WERI-Rb-1 (cell line): ENCODE measurements around the gene NARS2.
"Not testable (repeated sequence)": the region's sequence is repeated elsewhere in the genome, so short reads cannot be mapped to it uniquely, and the experiment has no call there.

Source experiments
- DNase-seq: peaks from one replicate; pipeline ENCODE4 v3.0.0-alpha.2; 2020
- H3K27ac ChIP-seq: fragments of 250-450 bp; sonication (Bioruptor Pico); 2 replicates; pipeline ENCODE4 v1.5.1; 2020; ENCODE audit warnings: mild to moderate bottlenecking, moderate library complexity
- H3K27me3 ChIP-seq: fragments of 250-450 bp; sonication (Bioruptor Pico); 2 replicates; pipeline ENCODE4 v1.5.1; 2021; ENCODE audit warnings: mild to moderate bottlenecking, low read depth, moderate library complexity; ENCODE audit not compliant: insufficient read depth, severe bottlenecking
- H3K36me3 ChIP-seq: fragments of 250-450 bp; sonication (Bioruptor Pico); 2 replicates; pipeline ENCODE4 v1.5.1; 2020; ENCODE audit warnings: mild to moderate bottlenecking, moderate library complexity
- H3K4me3 ChIP-seq: 2 replicates; pipeline ENCODE4 v1.5.1; 2011; ENCODE audit warnings: low read depth, mild to moderate bottlenecking, control low read depth, low read length
- H3K9me3 ChIP-seq: fragments of 250-450 bp; sonication (Bioruptor Pico); 2 replicates; pipeline ENCODE4 v1.5.1; 2021; ENCODE audit warnings: mild to moderate bottlenecking, moderate library complexity; ENCODE audit not compliant: severe bottlenecking
- CTCF ChIP-seq: IDR thresholded peaks from 2 replicates; pipeline ENCODE4 v1.5.1; 2011; ENCODE audit warnings: low read depth, mild to moderate bottlenecking, control low read depth, inconsistent platforms, low read length

Gene NARS2

DNA sequence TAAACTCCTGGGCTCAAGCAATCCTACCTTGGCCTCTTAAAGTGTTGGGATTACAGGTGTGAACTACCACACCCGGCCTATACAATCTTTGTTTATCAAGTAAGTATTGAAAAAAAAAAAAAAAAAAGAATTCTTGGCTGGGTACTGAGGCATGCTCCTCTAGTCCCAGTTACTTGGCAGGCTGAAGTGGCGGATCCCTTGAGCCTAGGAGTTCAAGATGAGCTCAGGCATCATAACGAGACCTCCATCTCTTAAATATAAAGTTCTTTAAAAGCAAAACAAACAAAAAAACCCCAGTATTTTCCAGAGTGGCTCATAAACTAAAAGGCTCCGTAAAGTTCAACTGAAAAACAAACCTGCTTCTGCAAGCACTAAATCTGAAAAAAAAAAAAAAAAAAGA, 106.7 kb downstream of the NARS2 start:
- H3K36me3 ChIP-seq, result peaks cover 6% of the 10 kb centered on the region
- H3K27ac ChIP-seq, result no peak overlapping the region
- H3K27me3 ChIP-seq, result no peaks in the 10 kb centered on the region
- no peaks in the 10 kb centered on the region for H3K9me3 ChIP-seq
- no peak overlapping the region for H3K4me3 ChIP-seq
- TF ChIP-seq CTCF, result no peak
- DNase-seq, result no peak

GRCh38 chr11:78467370-78467769, 107.3 kb downstream of the NARS2 start:
- H3K36me3 ChIP-seq, result peaks cover 6% of the 10 kb centered on the region
- TF ChIP-seq CTCF, result no peak
- no peaks in the 10 kb centered on the region for H3K27me3 ChIP-seq
- no peak overlapping the region for H3K4me3 ChIP-seq
- no peak overlapping the region for H3K27ac ChIP-seq
- no peaks in the 10 kb centered on the region for H3K9me3 ChIP-seq
- no peak for DNase-seq

- Histone ChIP-seq H3K27me3 (no peaks in the 10 kb centered on the region), H3K9me3 (no peaks in the 10 kb centered on the region), H3K27ac (no peak overlapping the region), H3K4me3 (no peak overlapping the region), H3K36me3 (peaks cover 10% of the 10 kb centered on the region)
- no peak for DNase-seq
- TF ChIP-seq CTCF, result no peak
Observed at GRCh38 chr11:78465169-78465942, 109.3 kb downstream of the NARS2 start.

- not testable (repeated sequence) for H3K27me3 ChIP-seq, H3K9me3 ChIP-seq, H3K4me3 ChIP-seq, DNase-seq, H3K27ac ChIP-seq
- peaks cover 15% of the 10 kb centered on the region for H3K36me3 ChIP-seq
Observed at GRCh38 chr11:78464787-78465168, 109.9 kb downstream of the NARS2 start.

GRCh38 chr11:78460471-78460870, 114.2 kb downstream of the NARS2 start:
- Histone ChIP-seq H3K27ac (no peak overlapping the region), H3K4me3 (no peak overlapping the region), H3K36me3 (peaks cover 22% of the 10 kb centered on the region), H3K9me3 (no peaks in the 10 kb centered on the region), H3K27me3 (no peaks in the 10 kb centered on the region)
- no peak for TF ChIP-seq CTCF
- DNase-seq, result no peak

- Histone ChIP-seq H3K27ac (no peak overlapping the region), H3K27me3 (no peaks in the 10 kb centered on the region), H3K9me3 (no peaks in the 10 kb centered on the region), H3K4me3 (no peak overlapping the region), H3K36me3 (peaks cover 22% of the 10 kb centered on the region)
- no peak for DNase-seq
- TF ChIP-seq CTCF, result no peak
Observed at GRCh38 chr11:78459738-78460137, 114.9 kb downstream of the NARS2 start.
